Measurements from ENCODE around the gene TRRAP. TPM values are rescaled to one million over a fixed set of nuclear protein-coding genes. Genes with fewer than 3 reads are reported as not detected.

TRRAP gene
- total and polyA plus RNA-seq, 4 donors: 4.3 to 22.7 (median 10.1) TPM

DNA sequence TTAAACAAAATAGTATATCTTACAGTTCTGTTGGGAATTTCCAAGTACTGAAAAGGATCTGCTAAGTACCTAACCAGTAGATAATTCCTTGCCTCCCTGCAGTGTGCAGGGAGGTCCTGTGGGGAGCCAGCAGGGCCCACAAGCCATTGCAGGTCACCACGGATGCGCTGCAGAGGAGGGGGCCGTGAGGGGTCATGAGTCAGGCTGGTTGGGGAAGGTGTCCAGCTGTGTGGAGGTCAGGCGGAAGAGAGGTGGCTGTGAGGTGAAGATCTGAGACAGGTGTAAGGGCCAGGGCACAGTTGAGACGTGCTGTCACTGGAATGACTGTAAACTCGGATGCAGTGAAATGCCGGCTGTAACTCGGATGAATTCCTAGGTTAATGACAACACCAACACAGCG is 80.6 kb downstream of the TRRAP start:
- no peaks in the 10 kb centered on the region for H3K4me1 ChIP-seq (ENCODE audit: control insufficient read depth in 4 of 4, insufficient read depth in 4 of 4, low read length in 3 of 4)
- WGBS: 96% methylated on average over 9 of the region's 9 CpGs

DNA sequence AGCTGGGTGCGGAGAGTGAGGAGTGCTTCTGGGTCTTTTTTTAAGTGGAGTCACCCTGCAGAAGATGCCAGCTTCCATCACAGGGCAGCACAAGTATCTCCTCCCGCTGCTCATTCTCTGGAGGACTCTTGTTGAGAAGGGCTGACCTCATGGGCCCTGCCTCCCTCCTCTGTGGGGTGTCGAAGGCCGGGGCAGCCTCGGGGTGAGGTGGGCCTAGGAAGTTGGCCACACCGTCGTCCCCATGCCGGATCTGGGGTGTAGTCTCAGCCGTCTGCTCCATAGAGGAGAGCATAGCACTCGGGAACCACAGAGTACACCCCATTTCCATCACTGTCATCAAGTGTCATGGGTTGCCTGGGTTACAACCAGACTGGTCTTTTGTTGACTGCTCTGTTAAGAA is 85.0 kb downstream of the TRRAP start:
- H3K9me3 ChIP-seq (ENCODE audit: control insufficient read depth in 4 of 4, low read length in 3 of 4): no peaks in the 10 kb centered on the region
- no peak for TF ChIP-seq RXRA (IDR thresholded peaks at IDR 0.05)
- TF ChIP-seq EGR1 (IDR thresholded peaks at IDR 0.05; ENCODE audit: low read depth in 2 of 2): no peak
- no peak for TF ChIP-seq HNF4G (IDR thresholded peaks at IDR 0.05)
- TF ChIP-seq, protein P1, sequence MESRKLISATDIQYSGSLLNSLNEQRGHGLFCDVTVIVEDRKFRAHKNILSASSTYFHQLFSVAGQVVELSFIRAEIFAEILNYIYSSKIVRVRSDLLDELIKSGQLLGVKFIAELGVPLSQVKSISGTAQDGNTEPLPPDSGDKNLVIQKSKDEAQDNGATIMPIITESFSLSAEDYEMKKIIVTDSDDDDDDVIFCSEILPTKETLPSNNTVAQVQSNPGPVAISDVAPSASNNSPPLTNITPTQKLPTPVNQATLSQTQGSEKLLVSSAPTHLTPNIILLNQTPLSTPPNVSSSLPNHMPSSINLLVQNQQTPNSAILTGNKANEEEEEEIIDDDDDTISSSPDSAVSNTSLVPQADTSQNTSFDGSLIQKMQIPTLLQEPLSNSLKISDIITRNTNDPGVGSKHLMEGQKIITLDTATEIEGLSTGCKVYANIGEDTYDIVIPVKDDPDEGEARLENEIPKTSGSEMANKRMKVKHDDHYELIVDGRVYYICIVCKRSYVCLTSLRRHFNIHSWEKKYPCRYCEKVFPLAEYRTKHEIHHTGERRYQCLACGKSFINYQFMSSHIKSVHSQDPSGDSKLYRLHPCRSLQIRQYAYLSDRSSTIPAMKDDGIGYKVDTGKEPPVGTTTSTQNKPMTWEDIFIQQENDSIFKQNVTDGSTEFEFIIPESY (IDR thresholded peaks at IDR 0.05): no peak
- TF ChIP-seq, protein P2, sequence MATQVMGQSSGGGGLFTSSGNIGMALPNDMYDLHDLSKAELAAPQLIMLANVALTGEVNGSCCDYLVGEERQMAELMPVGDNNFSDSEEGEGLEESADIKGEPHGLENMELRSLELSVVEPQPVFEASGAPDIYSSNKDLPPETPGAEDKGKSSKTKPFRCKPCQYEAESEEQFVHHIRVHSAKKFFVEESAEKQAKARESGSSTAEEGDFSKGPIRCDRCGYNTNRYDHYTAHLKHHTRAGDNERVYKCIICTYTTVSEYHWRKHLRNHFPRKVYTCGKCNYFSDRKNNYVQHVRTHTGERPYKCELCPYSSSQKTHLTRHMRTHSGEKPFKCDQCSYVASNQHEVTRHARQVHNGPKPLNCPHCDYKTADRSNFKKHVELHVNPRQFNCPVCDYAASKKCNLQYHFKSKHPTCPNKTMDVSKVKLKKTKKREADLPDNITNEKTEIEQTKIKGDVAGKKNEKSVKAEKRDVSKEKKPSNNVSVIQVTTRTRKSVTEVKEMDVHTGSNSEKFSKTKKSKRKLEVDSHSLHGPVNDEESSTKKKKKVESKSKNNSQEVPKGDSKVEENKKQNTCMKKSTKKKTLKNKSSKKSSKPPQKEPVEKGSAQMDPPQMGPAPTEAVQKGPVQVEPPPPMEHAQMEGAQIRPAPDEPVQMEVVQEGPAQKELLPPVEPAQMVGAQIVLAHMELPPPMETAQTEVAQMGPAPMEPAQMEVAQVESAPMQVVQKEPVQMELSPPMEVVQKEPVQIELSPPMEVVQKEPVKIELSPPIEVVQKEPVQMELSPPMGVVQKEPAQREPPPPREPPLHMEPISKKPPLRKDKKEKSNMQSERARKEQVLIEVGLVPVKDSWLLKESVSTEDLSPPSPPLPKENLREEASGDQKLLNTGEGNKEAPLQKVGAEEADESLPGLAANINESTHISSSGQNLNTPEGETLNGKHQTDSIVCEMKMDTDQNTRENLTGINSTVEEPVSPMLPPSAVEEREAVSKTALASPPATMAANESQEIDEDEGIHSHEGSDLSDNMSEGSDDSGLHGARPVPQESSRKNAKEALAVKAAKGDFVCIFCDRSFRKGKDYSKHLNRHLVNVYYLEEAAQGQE (IDR thresholded peaks at IDR 0.05): no peak
- no peak overlapping the region for H3K9ac ChIP-seq (ENCODE audit: low read depth in 1 of 2, low read length in 2 of 2)
- DNase-seq (ENCODE audit: low spot score): no peak
- no peak overlapping the region for H3K4me3 ChIP-seq (ENCODE audit: low read depth in 1 of 3, low read length in 3 of 3)
- peaks cover 23 to 82% (median 61%) of the 10 kb centered on the region in 4 donors for H3K36me3 ChIP-seq (ENCODE audit: control insufficient read depth in 4 of 4, insufficient read depth in 3 of 4, low read depth in 1 of 4, low read length in 3 of 4)
- H3K27ac ChIP-seq (ENCODE audit: low read depth in 1 of 2, low read length in 2 of 2): no peak overlapping the region
- no peaks in the 10 kb centered on the region for H3K27me3 ChIP-seq (ENCODE audit: control insufficient read depth in 4 of 4, insufficient read depth in 4 of 4, low read length in 3 of 4)
- WGBS: 97% methylated on average over 10 of the region's 10 CpGs
- no peaks in the 10 kb centered on the region for H3K4me1 ChIP-seq (ENCODE audit: control insufficient read depth in 4 of 4, insufficient read depth in 4 of 4, low read length in 3 of 4)

More for the DNA sequence above, 80.6 kb downstream of the TRRAP start:
- H3K4me3 ChIP-seq (ENCODE audit: low read depth in 1 of 3, low read length in 3 of 3): no peak overlapping the region
- DNase-seq (ENCODE audit: low spot score): no peak
- TF ChIP-seq TAF1 (conservative IDR thresholded peaks at IDR 0.05): no peak
- no peak for TF ChIP-seq SP1 (IDR thresholded peaks at IDR 0.05)
- TF ChIP-seq RXRA (IDR thresholded peaks at IDR 0.05): no peak
- TF ChIP-seq, protein P3, sequence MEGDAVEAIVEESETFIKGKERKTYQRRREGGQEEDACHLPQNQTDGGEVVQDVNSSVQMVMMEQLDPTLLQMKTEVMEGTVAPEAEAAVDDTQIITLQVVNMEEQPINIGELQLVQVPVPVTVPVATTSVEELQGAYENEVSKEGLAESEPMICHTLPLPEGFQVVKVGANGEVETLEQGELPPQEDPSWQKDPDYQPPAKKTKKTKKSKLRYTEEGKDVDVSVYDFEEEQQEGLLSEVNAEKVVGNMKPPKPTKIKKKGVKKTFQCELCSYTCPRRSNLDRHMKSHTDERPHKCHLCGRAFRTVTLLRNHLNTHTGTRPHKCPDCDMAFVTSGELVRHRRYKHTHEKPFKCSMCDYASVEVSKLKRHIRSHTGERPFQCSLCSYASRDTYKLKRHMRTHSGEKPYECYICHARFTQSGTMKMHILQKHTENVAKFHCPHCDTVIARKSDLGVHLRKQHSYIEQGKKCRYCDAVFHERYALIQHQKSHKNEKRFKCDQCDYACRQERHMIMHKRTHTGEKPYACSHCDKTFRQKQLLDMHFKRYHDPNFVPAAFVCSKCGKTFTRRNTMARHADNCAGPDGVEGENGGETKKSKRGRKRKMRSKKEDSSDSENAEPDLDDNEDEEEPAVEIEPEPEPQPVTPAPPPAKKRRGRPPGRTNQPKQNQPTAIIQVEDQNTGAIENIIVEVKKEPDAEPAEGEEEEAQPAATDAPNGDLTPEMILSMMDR (IDR thresholded peaks at IDR 0.05; ENCODE audit: low read depth, low read length, missing input control): no peak
- no peak for TF ChIP-seq FOXA1 (IDR thresholded peaks at IDR 0.05)
- no peak for TF ChIP-seq HNF4A (conservative IDR thresholded peaks at IDR 0.05)
- no peak for TF ChIP-seq YY1 (IDR thresholded peaks at IDR 0.05)
- TF ChIP-seq RAD21 (IDR thresholded peaks at IDR 0.05): no peak
- TF ChIP-seq, protein P4, sequence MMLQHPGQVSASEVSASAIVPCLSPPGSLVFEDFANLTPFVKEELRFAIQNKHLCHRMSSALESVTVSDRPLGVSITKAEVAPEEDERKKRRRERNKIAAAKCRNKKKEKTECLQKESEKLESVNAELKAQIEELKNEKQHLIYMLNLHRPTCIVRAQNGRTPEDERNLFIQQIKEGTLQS (IDR thresholded peaks at IDR 0.05): no peak
- TF ChIP-seq, protein P5, sequence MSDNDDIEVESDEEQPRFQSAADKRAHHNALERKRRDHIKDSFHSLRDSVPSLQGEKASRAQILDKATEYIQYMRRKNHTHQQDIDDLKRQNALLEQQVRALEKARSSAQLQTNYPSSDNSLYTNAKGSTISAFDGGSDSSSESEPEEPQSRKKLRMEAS (IDR thresholded peaks at IDR 0.05): no peak
- TF ChIP-seq, protein P2 (IDR thresholded peaks at IDR 0.05): no peak
- no peaks in the 10 kb centered on the region for H3K9me3 ChIP-seq (ENCODE audit: control insufficient read depth in 4 of 4, low read length in 3 of 4)
- no peaks in the 10 kb centered on the region for H3K27me3 ChIP-seq (ENCODE audit: control insufficient read depth in 4 of 4, insufficient read depth in 4 of 4, low read length in 3 of 4)
- H3K27ac ChIP-seq (ENCODE audit: low read depth in 1 of 2, low read length in 2 of 2): no peak overlapping the region
- H3K36me3 ChIP-seq (ENCODE audit: control insufficient read depth in 4 of 4, insufficient read depth in 3 of 4, low read depth in 1 of 4, low read length in 3 of 4): peaks cover 26 to 84% (median 67%) of the 10 kb centered on the region in 4 donors
- no peak overlapping the region for H3K9ac ChIP-seq (ENCODE audit: low read depth in 1 of 2, low read length in 2 of 2)
